ENCODE results near the gene CARMIL3.
"Not testable (repeated sequence)": the region's sequence is repeated elsewhere in the genome, so short reads cannot be mapped to it uniquely, and the experiment has no call there.

CARMIL3 gene, protein sequence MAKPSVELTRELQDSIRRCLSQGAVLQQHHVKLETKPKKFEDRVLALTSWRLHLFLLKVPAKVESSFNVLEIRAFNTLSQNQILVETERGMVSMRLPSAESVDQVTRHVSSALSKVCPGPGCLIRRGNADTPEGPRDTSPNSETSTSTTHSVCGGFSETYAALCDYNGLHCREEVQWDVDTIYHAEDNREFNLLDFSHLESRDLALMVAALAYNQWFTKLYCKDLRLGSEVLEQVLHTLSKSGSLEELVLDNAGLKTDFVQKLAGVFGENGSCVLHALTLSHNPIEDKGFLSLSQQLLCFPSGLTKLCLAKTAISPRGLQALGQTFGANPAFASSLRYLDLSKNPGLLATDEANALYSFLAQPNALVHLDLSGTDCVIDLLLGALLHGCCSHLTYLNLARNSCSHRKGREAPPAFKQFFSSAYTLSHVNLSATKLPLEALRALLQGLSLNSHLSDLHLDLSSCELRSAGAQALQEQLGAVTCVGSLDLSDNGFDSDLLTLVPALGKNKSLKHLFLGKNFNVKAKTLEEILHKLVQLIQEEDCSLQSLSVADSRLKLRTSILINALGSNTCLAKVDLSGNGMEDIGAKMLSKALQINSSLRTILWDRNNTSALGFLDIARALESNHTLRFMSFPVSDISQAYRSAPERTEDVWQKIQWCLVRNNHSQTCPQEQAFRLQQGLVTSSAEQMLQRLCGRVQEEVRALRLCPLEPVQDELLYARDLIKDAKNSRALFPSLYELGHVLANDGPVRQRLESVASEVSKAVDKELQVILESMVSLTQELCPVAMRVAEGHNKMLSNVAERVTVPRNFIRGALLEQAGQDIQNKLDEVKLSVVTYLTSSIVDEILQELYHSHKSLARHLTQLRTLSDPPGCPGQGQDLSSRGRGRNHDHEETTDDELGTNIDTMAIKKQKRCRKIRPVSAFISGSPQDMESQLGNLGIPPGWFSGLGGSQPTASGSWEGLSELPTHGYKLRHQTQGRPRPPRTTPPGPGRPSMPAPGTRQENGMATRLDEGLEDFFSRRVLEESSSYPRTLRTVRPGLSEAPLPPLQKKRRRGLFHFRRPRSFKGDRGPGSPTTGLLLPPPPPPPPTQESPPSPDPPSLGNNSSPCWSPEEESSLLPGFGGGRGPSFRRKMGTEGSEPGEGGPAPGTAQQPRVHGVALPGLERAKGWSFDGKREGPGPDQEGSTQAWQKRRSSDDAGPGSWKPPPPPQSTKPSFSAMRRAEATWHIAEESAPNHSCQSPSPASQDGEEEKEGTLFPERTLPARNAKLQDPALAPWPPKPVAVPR (N-terminal part only)

DNA sequence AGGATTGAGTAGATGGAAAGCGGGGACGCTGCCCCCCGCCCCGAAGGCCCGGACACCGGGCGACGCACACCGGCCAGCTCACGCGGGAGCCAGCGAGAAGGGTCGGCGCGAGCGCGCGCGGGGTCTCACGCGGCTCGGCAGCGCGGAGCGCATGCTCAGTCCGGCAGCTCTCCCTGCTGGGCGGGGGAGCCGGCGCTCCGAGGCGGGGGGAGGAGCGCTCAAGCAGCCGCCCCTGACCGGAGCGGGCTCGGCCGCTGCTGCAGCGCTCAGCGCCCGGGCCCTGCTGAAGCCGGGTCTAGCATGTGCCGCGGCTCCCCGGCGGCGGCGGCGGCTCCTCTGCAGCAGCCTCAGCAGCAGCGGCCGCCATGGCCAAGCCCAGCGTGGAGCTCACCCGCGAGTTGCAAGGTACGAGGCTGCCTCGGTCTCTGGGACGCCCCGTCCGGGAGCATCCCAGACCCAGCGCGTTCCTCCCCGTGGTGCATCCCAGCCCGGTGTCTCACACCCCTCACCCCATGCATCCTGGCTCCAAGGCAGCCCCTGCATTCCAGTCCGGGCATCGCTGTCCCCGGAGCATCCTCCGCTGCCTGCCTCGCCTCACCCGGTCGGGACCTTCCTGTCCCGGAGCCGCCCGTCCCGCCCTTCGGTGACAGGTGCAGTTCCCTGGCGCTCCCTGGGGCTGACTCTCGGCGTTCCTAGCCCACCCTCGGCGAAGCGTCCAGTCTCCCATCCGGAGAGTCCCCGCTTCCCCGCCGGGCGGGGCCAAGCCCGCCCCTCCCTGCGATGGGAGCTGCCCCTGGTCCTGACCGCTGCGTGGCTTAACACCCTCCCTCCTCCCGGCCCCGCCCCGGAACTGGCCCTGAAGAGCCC, at the start of gene CARMIL3:
Gene CARMIL3, plus strand, starts transcription at position 221 of the 867 bp plus-strand sequence. Its CDS starts 145 bp downstream, at position 366.
- Histone ChIP-seq H3K27me3 (ENCODE audit: control insufficient read depth, insufficient read depth, low read length) (no peaks in the 10 kb centered on the region), H3K9me3 (ENCODE audit: control insufficient read depth, insufficient read depth, low read length) (no peaks in the 10 kb centered on the region), H3K4me1 (ENCODE audit: control insufficient read depth, insufficient read depth, low read length) (peaks cover 4% of the 10 kb centered on the region; the same call in 1 of the 2 replicates), H3K36me3 (ENCODE audit: control insufficient read depth, insufficient read depth, low read length) (peaks cover 3% of the 10 kb centered on the region; the same call in 1 of the 2 replicates), H3K27ac (ENCODE audit: low read depth, low read length) (peak within 1 kb of the TSS; percentile 55), H3K4me3 (ENCODE audit: low read depth, low read length) (peak within 1 kb of the TSS; percentile 82), H3K9ac (ENCODE audit: low read depth, low read length) (peak within 1 kb of the TSS; percentile 53)

DNA sequence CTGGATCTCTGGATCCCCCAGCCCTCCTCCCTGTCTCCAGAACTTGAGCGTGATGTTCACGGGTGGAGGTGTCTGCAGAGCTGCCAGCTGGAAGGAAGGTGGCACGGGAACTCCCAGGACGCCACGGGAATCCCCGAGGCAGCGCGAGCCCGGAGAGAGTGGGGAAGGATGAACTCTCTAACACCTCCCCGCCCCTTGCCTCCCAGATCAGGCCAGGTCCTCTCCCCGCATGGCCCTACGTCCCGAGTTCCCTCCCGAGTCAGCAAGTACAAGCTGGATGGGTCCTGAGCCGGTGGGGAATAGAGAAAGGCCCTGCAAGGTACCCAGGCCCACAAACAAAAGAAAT, 45.4 kb upstream of the CARMIL3 start:
- H3K36me3 ChIP-seq (ENCODE audit: control insufficient read depth, insufficient read depth, low read length); H3K27ac ChIP-seq (ENCODE audit: low read depth, low read length); H3K27me3 ChIP-seq (ENCODE audit: control insufficient read depth, insufficient read depth, low read length); H3K9ac ChIP-seq (ENCODE audit: low read depth, low read length); H3K9me3 ChIP-seq (ENCODE audit: control insufficient read depth, insufficient read depth, low read length); H3K4me1 ChIP-seq (ENCODE audit: control insufficient read depth, insufficient read depth, low read length): not testable (repeated sequence)
- H3K4me3 ChIP-seq (ENCODE audit: low read depth, low read length): peak overlapping the region; percentile 40; the same call in 1 of the 2 replicates

DNA sequence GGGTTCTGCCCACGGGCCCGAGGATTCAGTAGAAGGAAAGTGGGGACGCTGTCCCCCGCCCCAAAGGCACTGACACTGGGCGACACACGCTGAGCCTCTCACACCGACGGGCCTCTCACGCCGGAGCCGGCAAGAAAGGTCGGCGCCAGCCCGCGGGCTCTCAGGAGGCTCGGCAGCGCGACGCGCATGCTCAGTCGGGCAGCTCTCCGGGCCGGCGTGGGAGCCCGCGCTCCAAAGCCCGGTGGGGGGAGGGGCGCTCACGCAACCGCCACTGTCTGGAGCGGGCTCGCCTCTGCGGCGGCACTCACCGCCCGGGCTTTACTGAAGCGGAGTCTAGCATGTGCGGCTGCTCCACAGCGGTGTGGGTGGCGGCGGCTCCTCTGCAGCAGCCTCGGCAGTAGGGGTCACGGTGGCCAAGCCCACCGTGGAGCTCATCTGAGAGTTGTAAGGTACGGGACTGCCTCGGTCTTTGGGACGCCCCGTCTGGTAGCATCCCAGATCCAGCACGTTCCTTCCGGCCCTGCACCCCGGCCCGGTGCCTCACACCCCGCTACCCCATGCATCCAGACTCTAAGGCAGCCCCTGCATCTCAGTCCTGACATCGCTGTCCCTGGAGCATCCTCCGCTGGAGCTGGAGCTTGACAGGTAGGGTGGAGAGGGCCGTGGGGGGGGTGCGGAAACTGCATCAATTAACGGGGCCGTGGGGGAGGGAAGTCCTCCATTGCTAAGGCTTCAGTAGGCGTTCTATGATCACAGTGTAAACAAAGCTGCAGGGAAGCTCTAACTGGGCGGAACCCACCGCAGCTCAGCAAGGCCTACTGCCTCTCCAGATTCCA, 44.8 kb upstream of the CARMIL3 start:
- not testable (repeated sequence) for H3K36me3 ChIP-seq (ENCODE audit: control insufficient read depth, insufficient read depth, low read length); H3K27me3 ChIP-seq (ENCODE audit: control insufficient read depth, insufficient read depth, low read length); H3K9ac ChIP-seq (ENCODE audit: low read depth, low read length); H3K27ac ChIP-seq (ENCODE audit: low read depth, low read length); H3K4me1 ChIP-seq (ENCODE audit: control insufficient read depth, insufficient read depth, low read length); H3K9me3 ChIP-seq (ENCODE audit: control insufficient read depth, insufficient read depth, low read length)
- peak overlapping the region; percentile 40 for H3K4me3 ChIP-seq (ENCODE audit: low read depth, low read length)

DNA sequence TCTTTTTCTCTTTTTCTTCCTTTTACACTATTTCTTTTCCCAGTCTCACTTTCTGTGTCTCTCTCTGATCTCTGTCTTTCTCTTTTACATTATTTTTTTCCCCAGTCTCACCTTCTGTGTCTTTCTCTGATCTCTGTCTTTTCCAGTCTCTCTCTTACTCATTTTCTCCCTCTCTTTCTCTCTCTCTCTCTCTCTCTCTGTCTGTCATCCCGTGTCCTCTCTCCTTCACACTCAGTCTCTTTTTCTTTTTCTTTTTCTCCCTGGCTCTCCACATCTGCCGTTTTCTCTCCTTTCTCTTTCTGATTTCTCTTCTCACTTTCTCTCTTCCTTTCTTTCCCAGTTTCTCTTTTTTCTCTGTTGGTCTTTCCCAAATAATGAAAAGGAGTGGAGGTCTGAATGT, 40.8 kb upstream of the CARMIL3 start:
- H3K27me3 ChIP-seq (ENCODE audit: control insufficient read depth, insufficient read depth, low read length): no peaks in the 10 kb centered on the region
- H3K9me3 ChIP-seq (ENCODE audit: control insufficient read depth, insufficient read depth, low read length): no peaks in the 10 kb centered on the region
- H3K4me3 ChIP-seq (ENCODE audit: low read depth, low read length): no peak overlapping the region
- H3K4me1 ChIP-seq (ENCODE audit: control insufficient read depth, insufficient read depth, low read length): peaks cover 22% of the 10 kb centered on the region
- H3K36me3 ChIP-seq (ENCODE audit: control insufficient read depth, insufficient read depth, low read length): no peaks in the 10 kb centered on the region
- no peak overlapping the region for H3K27ac ChIP-seq (ENCODE audit: low read depth, low read length)
- no peak overlapping the region for H3K9ac ChIP-seq (ENCODE audit: low read depth, low read length)

- peaks cover 22% of the 10 kb centered on the region for H3K4me1 ChIP-seq (ENCODE audit: control insufficient read depth, insufficient read depth, low read length)
- not testable (repeated sequence) for H3K27me3 ChIP-seq (ENCODE audit: control insufficient read depth, insufficient read depth, low read length); H3K9me3 ChIP-seq (ENCODE audit: control insufficient read depth, insufficient read depth, low read length); H3K4me3 ChIP-seq (ENCODE audit: low read depth, low read length); H3K9ac ChIP-seq (ENCODE audit: low read depth, low read length); H3K36me3 ChIP-seq (ENCODE audit: control insufficient read depth, insufficient read depth, low read length)
- peak overlapping the region; percentile 64 for H3K27ac ChIP-seq (ENCODE audit: low read depth, low read length)
Measured at GRCh38 chr14:24012726-24013273, 39.0 kb upstream of the CARMIL3 start.

GRCh38 chr14:24013654-24014514, 37.9 kb upstream of the CARMIL3 start:
- H3K9me3 ChIP-seq (ENCODE audit: control insufficient read depth, insufficient read depth, low read length): no peaks in the 10 kb centered on the region
- no peak overlapping the region for H3K9ac ChIP-seq (ENCODE audit: low read depth, low read length)
- no peak overlapping the region for H3K4me3 ChIP-seq (ENCODE audit: low read depth, low read length)
- no peaks in the 10 kb centered on the region for H3K27me3 ChIP-seq (ENCODE audit: control insufficient read depth, insufficient read depth, low read length)
- H3K36me3 ChIP-seq (ENCODE audit: control insufficient read depth, insufficient read depth, low read length): no peaks in the 10 kb centered on the region
- H3K27ac ChIP-seq (ENCODE audit: low read depth, low read length): no peak overlapping the region
- H3K4me1 ChIP-seq (ENCODE audit: control insufficient read depth, insufficient read depth, low read length): peaks cover 22% of the 10 kb centered on the region

- not testable (repeated sequence) for H3K4me3 ChIP-seq (ENCODE audit: low read depth, low read length); H3K9me3 ChIP-seq (ENCODE audit: control insufficient read depth, insufficient read depth, low read length); H3K9ac ChIP-seq (ENCODE audit: low read depth, low read length); H3K27ac ChIP-seq (ENCODE audit: low read depth, low read length); H3K27me3 ChIP-seq (ENCODE audit: control insufficient read depth, insufficient read depth, low read length); H3K36me3 ChIP-seq (ENCODE audit: control insufficient read depth, insufficient read depth, low read length)
- H3K4me1 ChIP-seq (ENCODE audit: control insufficient read depth, insufficient read depth, low read length): peaks cover 22% of the 10 kb centered on the region
Measured at GRCh38 chr14:24015745-24016144, 36.1 kb upstream of the CARMIL3 start.

DNA sequence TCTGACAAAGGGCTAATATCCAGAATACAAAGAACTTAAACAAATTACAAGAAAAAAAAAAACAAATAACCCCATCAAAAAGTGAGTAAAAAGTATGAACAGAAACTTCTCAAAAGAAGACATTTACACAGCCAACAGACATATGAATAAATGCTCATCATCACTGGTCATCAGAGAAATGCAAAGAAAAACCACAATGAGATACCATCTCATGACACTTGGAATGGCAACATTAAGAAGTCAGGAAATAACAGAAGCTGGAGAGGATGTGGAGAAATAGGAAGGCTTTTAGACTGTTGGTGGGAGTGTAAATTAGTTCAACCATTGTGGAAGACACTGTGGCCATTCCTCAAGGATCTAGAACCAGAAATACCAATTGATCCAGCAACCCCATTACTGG, 32.8 kb upstream of the CARMIL3 start:
- not testable (repeated sequence) for H3K27ac ChIP-seq (ENCODE audit: low read depth, low read length); H3K9me3 ChIP-seq (ENCODE audit: control insufficient read depth, insufficient read depth, low read length); H3K36me3 ChIP-seq (ENCODE audit: control insufficient read depth, insufficient read depth, low read length); H3K4me3 ChIP-seq (ENCODE audit: low read depth, low read length); H3K4me1 ChIP-seq (ENCODE audit: control insufficient read depth, insufficient read depth, low read length); H3K27me3 ChIP-seq (ENCODE audit: control insufficient read depth, insufficient read depth, low read length); H3K9ac ChIP-seq (ENCODE audit: low read depth, low read length)

GRCh38 chr14:24019944-24020343, 31.9 kb upstream of the CARMIL3 start:
- not testable (repeated sequence) for H3K4me3 ChIP-seq (ENCODE audit: low read depth, low read length); H3K9ac ChIP-seq (ENCODE audit: low read depth, low read length)

More at GRCh38 chr14:24019944-24020343, 31.9 kb upstream of the CARMIL3 start:
- H3K4me1 ChIP-seq (ENCODE audit: control insufficient read depth, insufficient read depth, low read length); H3K27ac ChIP-seq (ENCODE audit: low read depth, low read length); H3K36me3 ChIP-seq (ENCODE audit: control insufficient read depth, insufficient read depth, low read length); H3K9me3 ChIP-seq (ENCODE audit: control insufficient read depth, insufficient read depth, low read length); H3K27me3 ChIP-seq (ENCODE audit: control insufficient read depth, insufficient read depth, low read length): not testable (repeated sequence)

Measured in HUES48 (cell line).